HG03354 (cell line): Measurements from ENCODE around the gene NDUFV2.

ENCODE experiments used
- ATAC-seq: cut with Tn5 transposase; IDR thresholded peaks from one replicate; pipeline ENCODE4 v1.9.1; 2021; ENCODE audit warnings: mild to moderate bottlenecking; ENCODE audit not compliant: unreplicated experiment, poor library complexity, severe bottlenecking

The NDUFV2 gene

GRCh38 chr18:9109523-9109922 is 7.0 kb downstream of the NDUFV2 start:
- ATAC-seq: no peak

GRCh38 chr18:9113468-9114149 is 11.1 kb downstream of the NDUFV2 start:
- no peak for ATAC-seq

DNA sequence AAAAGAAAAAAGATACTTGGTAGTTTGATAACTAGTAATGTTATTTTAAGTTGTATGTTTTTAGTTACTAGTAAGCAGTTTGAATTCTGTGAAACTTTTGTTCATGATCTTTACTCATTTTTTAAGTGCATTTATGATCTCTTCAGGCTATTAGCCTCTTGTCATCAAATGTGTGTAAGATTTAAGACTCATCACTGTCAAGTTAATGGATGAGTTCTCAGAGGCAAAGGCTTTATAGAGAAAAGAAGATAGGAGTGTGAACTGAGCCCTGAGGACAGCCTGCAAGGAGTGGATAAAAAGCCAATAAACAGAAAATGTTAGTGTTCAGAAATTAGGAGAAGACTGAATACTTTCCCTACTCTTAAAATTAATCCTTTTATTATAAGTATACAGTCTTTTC is 13.5 kb downstream of the NDUFV2 start:
- ATAC-seq: no peak

GRCh38 chr18:9117980-9118841 is 15.7 kb downstream of the NDUFV2 start:
- no peak for ATAC-seq

GRCh38 chr18:9120796-9121195 is 18.3 kb downstream of the NDUFV2 start:
- no peak for ATAC-seq

- ATAC-seq: no peak
Measured at GRCh38 chr18:9123520-9123919, 21.0 kb downstream of the NDUFV2 start.

DNA sequence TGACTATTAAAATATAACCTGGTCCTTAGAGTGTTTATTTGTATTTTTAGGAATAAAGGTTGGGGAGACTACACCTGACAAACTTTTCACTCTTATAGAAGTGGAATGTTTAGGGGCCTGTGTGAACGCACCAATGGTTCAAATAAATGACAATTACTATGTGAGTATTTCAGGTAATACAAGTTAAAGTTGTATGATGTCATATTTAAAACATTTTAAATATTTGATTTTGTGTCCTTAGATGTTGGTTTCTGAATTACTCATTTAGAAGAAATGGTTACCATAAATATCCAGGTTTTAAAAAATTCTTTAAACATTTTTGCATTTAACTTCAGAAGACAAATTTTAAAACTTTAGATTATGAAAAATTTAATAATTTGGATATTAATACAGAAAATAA is 22.3 kb downstream of the NDUFV2 start:
- ATAC-seq: no peak

DNA sequence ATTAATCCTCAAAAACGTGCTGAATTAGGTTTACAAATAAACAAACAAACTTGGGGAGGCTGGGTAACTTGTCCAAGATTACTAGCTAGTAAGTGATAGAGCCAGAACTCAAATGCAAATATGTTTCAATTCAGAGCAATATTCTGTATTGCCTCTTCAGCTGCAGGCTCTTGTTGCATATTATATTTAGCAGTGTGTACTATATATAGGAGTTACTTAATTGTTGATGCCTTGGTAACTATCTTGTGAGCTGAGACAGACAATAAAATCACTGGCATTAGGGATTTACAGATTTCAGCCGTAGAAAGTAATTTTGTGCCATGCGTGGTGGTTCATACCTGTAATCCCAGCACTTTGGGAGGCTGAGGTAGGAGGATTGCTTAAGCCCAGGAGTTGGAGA is 23.8 kb downstream of the NDUFV2 start:
- ATAC-seq: no peak

DNA sequence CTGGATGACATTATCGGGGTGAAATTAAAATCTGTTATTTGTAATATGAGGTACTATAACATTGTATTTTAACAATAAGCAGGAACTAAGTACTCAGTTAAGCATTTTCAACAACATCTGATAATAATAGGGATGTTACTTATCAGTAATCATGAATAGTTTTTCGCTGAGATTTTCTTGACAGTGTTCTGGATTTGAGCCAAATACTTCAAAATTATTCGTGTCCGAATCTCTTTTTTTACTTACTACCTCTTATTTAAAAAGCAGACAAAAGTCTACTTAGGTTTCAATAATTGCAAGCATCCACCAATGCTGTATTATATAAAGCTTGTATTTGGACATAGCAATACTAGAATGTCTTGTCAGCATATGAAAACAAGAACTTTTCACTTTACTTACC is 27.7 kb downstream of the NDUFV2 start:
- no peak for ATAC-seq

DNA sequence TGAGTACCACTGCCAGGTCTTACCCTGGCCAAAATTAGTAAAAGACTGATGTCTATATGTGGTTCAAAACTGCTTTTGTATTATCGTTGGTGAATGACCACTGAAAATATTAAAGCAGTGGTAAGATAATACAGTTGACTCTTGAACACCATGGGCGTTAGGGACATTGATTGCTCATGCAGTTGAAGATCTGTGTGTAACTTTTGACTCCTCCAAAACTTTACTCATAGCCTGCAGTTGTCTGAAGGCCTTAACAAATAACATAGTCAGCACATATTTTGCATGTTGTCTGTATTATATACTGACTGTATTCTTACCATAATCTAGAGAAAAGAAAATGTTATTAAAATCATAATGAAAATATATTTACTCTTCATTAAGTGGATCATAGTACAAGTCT is 28.3 kb downstream of the NDUFV2 start:
- ATAC-seq: no peak

- ATAC-seq: no peak
Measured at GRCh38 chr18:9132628-9133027, 30.1 kb downstream of the NDUFV2 start.

DNA sequence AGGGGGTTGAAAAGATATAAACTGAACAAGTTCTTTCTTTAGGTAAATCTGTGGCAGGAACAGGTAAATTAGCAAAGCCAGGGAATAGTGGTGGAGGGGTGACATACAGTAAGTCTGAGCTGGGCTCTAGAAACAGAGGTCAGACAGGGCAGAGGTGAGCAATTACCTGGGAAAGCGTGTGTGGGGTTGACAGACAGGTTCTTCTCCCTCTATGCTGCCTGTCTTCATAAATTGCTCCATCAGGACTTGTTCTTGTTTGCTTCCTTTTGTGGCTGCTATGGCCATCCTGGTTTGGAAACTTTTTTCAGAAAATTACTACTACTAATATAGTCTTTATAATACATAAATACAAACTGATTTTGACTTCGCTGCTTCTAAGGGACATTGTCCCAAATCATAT is 30.7 kb downstream of the NDUFV2 start:
- no peak for ATAC-seq

GRCh38 chr18:9135081-9135911 is 32.8 kb downstream of the NDUFV2 start:
- no peak for ATAC-seq

GRCh38 chr18:9135912-9136314 is 33.4 kb downstream of the NDUFV2 start:
- peak; percentile 26 for ATAC-seq

GRCh38 chr18:9136315-9137155 is 34.0 kb downstream of the NDUFV2 start, which contains the start of gene ANKRD12:
Gene ANKRD12, plus strand, starts transcription at chr18:9136781. Its CDS starts 45,652 bp downstream, at chr18:9182433.
- ATAC-seq: peak; percentile 77

DNA sequence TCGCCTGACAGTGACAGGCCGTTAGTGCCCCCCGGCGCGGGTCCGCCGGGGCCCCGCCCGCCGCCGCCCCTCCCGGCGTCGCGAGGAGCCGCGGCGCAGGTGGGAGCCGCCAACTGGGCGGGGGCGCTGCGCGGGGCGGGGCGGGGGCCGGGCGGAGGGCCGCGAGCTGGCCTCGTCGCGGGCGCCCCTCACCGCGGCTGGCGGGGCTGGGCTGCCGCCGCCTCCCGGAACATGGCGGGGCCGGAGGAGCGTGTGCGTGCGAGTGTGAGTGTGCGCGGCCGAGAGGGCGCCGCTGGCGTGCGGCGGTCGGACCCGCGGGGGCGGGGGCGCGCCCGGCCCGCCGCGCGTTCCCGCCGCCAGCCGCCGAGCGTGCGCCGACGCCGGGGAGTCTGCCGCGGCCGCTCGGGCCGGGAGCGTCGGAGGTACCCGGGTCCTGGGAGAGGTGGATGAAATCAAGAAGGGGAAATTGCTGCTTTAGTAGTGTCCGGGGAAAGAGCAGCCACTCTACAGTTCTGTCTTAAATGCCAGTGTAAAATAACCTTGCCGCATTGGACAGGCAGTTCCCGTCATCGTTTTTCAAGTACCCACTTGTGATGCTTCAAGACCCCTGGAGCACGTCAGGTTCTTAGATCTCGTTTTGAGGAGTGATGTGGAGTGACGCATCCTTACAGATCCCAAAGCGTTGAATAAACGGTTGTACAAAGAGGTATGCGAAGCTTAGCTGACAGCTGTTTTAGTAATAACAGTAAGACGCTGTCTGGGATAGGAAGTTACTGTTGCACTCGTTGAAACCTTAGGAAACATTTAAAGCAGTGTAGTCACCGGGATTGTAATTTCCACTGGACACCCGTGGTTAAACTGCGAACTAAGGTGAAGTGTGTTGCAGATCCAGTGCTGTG is 34.9 kb downstream of the NDUFV2 start:
- ATAC-seq: peak; percentile 44

DNA sequence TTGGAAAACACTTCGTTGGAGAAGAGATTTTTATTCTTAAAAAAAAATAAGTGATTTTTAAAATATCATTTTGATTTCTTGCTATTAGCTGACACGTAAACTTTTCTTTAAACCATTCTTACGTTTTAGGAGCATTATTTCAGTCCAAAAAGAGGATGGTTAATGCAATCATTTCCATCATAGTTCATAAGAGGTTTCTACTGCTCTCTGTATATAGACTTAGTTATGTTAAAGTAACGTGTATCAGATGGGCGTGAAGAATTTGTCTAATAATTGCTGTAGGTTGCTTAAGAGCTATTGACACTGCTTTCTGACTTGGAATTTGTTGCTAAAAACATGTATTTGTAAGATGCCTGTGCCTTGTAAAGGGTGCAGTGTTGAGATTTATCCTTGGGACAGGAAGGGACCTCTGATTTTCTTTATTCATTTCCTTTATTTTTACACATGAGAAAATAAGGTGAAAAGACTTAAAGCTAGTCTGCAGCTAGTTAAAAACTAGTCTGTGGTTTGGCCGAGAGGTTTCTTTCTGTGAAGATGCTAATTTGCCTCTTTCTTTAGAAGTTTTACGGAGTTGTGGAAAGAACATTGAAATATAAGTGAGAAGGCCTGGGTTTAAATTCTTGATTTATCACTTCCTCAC is 37.0 kb downstream of the NDUFV2 start:
- no peak for ATAC-seq

- no peak for ATAC-seq
Measured at GRCh38 chr18:9140381-9140780, 37.9 kb downstream of the NDUFV2 start.
